Measurements from ENCODE around the gene NPBWR2.

DNA sequence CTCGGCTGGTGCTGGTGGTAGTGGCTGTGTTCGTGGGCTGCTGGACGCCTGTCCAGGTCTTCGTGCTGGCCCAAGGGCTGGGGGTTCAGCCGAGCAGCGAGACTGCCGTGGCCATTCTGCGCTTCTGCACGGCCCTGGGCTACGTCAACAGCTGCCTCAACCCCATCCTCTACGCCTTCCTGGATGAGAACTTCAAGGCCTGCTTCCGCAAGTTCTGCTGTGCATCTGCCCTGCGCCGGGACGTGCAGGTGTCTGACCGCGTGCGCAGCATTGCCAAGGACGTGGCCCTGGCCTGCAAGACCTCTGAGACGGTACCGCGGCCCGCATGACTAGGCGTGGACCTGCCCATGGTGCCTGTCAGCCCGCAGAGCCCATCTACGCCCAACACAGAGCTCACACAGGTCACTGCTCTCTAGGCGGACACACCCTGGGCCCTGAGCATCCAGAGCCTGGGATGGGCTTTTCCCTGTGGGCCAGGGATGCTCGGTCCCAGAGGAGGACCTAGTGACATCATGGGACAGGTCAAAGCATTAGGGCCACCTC, 8.8 kb downstream of the NPBWR2 start:
- TF ChIP-seq POLR2A (IDR thresholded peaks at IDR 0.05; ENCODE audit: extremely low read depth, insufficient read length) (no peak), CTCF (IDR thresholded peaks at IDR 0.05; ENCODE audit: low read depth, low read length) (no peak), MYC (IDR thresholded peaks at IDR 0.05; ENCODE audit: low read depth, low read length) (no peak)
- TF ChIP-seq, protein P1, sequence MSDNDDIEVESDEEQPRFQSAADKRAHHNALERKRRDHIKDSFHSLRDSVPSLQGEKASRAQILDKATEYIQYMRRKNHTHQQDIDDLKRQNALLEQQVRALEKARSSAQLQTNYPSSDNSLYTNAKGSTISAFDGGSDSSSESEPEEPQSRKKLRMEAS (IDR thresholded peaks at IDR 0.05; ENCODE audit: low read depth, low read length), result no peak
